Occipital lobe (tissue), 2 donors: ENCODE results near the gene KCNC2. TPM values are rescaled to one million over a fixed set of nuclear protein-coding genes. Genes with fewer than 3 reads are reported as not detected.

Experiments
- DNase-seq: peaks from one replicate; lab custom pipeline; 2025; lab: John Stamatoyannopoulos, UW
- total RNA-seq: library from RNA; depleted of rRNA; stranded (reverse); fragments of >200 nt; gene quantifications from one replicate; pipeline ENCODE4 v1.2.3, GENCODE V29; 2014

Gene KCNC2
- total RNA-seq, 1 donor from 2014 or later: 21.1 TPM

DNA sequence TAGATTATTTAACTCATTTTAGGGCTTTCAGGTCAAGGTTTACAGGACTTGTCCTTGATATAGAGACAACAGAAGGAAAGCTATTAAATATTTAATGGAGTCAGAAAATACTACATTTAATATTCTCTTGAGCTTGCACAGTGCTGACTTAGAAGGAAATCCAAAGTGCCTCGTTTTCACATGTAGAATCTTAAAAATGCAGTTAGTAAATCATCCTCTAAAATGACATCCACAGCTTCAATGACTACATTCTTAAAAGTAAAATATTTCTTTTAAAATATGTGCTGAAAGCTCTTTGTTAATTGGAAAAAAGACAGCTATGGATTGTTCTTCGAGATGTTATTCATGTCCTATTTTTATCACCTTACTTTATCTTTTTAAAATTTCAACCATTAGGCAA lies 146.9 kb downstream of the KCNC2 start:
- no peak for DNase-seq

DNA sequence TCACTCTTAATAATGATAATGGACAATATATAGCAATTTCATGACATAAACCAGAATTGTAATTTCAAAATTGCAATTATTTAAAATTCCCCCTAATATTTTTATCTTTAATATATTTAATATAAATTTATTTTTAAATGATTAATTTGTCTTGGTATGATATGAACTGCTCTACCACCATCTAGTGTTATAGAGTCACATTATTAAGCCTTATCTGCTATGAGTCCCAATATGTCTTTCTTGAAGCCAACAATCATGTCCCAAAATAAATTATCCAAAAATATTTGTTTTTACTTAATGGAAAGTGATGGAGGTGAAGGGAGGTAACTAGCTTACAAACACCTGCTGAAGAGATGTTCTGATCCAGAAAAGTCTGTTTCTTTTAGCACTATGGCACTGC lies 151.4 kb downstream of the KCNC2 start:
- DNase-seq: no peak

DNA sequence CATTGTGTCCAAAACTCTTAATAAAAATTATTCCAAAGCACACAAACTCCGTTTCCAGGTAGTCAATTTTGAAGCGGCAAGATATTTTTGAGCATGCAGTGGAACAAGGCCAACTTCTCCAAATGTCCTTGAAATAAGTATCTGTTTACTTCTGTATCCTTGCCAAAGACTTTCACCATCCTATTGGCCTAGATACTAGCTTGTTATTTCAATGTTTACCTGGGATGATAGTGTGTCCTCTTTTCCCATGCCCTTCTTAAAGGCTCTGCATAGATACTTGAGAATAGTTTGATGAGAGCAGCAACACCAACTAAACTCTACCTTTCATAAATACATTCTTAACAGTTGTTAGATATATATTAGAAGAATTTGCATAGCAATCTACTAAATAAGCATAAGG lies 160.9 kb downstream of the KCNC2 start:
- no peak for DNase-seq

DNA sequence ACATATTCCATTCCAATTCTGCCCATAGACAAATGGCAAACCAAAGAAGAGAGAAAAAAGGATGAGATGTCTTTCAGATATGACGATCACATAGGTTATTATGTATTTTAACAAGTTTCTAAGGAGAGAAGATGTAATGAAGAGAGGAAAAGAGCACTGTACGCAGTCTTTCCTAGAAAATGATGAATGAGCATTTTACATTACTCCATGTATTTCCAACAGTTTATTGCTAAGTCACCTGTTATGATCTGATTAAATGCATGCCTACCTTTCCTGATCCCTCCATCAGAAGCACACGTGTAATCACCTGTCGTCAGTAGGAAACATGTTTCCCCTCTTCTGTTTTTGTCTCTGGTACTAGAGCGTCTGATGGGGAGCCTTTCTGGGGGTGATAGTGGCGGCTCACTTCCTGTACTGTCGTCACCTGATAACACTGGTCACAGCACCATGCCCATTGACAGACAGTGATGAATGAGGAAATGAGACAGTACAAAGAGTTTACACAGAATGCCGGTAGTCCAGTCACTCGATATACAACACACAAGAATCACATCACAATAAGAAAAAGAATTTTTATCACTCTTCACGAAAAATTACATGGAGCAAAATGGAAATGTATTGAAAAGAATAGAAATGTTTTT lies 161.6 kb downstream of the KCNC2 start:
- no peak for DNase-seq

DNA sequence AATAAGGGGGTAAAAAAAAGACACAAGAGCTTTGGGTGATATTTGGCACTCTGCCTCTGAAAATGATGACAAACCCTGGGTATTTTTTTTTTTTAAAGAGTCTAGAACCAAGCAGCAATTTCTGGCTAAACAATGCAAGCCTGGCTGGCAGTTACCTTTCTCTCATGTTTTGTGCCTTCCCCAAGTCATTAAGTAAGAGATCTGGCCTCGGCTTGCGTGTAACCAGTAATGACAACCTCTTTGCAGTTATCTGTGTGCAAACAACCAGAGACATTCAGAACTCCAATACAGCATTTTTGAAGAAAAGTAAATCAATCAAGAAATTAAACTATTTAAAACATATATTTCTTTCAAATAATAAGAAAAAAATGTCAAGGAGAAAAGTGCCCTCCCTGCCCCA lies 167.5 kb downstream of the KCNC2 start:
- no peak for DNase-seq

DNA sequence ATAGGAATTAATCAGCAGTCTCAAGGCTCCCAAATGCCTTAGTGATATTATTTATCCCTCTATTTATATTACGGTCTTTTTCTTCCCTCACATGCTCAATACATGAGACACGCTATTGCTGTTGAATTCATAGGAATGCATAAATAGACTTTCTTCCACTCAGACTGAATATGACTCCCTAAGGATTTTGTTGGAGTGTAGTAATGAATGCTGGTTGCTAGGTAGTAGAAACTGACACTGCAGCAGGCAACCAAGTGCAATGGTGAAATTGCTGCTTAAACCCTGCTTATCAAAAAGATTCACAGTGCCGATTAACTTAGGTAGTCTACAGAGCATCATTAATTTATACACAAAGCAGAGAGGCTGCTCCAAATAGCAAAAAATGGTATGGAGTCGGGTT lies 168.2 kb downstream of the KCNC2 start:
- DNase-seq: no peak

DNA sequence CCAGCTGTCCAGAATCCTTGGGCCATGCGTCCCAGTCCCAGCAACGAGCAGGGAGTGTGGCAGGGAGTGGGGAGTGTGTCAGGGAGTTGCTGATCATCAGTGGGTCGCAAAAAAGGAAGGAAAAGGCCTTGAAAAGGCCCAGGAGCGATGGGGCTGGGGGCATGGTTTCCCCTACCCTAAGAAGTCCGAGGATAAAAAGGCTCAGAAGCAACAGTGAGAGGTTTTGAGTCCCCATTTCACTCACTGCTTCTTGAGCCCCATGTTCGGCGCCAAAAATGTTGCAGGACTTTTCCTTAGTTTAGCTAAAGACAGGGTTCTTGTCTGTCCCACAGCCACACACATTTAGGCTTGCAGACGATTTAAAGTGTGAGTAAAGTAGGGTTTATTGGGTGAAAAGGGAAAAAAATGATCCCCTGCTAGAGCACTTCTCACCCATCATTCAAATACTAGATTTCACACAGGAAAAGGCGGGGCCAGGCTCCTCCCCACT lies 189.5 kb downstream of the KCNC2 start:
- DNase-seq: no peak

DNA sequence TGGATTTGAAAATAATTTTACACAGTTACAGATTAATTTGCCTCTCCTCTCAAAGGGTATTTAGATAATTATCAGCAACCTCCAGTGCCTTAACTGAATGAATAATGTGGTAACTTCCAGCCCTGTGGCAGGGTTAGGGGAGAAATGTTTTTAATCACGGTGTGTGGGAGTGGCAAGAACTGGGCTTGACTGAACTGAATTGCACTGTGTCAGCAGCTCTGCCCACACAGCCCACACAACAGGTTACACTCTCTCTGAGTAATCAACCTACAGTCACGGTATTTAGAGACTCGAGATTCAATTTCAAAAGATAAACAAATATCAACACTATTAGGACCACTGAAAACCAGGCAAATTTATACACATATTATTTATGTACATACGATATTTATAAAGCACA lies 198.5 kb downstream of the KCNC2 start:
- no peak for DNase-seq

DNA sequence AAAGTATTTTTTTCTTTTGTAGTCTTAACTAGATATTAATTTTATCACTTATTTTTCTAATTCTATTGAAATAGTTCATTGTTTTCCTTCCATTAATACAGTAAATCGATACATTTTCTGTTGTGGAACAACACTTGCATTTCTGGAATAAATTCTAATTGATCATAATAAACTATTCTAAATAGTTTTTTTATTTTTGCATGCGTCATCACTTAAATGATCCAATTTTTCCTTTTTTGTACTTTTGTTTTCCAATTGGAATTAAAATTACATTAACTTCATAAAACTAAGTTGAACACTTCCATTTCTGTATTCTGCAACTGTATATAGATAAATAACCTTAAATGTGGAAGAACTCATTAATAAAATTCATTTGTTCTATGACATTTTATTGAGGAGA lies 202.5 kb downstream of the KCNC2 start:
- no peak for DNase-seq

DNA sequence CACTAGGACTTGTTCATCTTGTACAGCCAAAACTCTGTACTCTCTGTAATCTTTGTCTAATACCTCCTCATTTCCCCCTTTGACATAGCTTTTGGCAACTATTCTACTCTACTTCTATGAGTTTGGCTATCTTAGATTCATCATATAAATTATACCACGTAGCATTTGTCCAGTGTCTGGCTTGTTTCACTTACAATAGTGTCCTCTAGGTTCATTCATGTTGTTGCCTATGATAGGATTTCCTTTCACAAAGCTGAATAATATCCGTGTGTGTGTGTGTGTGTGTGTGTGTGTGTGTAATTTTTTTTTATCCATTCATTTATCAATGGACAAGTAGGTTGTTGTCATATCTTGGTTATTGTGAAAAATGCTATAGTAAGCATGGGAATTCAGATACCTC lies 209.5 kb downstream of the KCNC2 start:
- DNase-seq: no peak

DNA sequence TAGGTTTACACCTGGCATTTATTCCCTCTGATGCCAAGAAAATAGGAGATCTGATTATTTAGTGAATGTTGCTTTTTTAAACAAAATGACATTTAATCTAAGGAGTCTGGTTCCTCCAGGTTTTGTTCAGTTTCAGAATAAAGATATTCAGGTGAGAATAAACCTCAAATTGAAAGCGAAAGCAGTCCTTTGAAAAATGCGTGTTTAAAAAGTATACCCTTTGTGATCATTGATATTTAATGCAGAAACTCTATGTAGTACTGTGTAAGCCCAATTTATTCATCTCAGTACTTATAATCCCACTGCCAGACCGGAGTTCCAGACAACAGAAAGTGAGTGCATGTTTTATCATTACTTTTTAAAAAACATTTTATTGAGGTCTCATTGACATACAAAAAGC lies 210.2 kb downstream of the KCNC2 start:
- no peak for DNase-seq

Other genes with a start within 250 kb of the KCNC2 start
- gene CAPS2, start 120.5 kb upstream of the KCNC2 start, total RNA-seq: 10.0 TPM
- not detected for gene GLIPR1L1, start 124.8 kb upstream of the KCNC2 start, total RNA-seq
- 2.3 TPM for gene GLIPR1L2, start 181.2 kb upstream of the KCNC2 start, total RNA-seq